GM03348 (cell line): ENCODE results near the gene UPK3A.

Experiments used
- DNase-seq: peaks from one replicate; pipeline ENCODE4 v3.0.0; 2012; ENCODE audit warnings: low spot score

UPK3A gene

GRCh38 chr22:45284705-45285262, at the start of gene UPK3A:
Gene UPK3A, plus strand, starts transcription at chr22:45284949. Its CDS starts 65 bp downstream, at chr22:45285014.
- peak; percentile 61 for DNase-seq

GRCh38 chr22:45235101-45235777, 49.5 kb upstream of the UPK3A start:
- no peak for DNase-seq

- DNase-seq: no peak
Measured at GRCh38 chr22:45235851-45236342, 48.9 kb upstream of the UPK3A start.

DNA sequence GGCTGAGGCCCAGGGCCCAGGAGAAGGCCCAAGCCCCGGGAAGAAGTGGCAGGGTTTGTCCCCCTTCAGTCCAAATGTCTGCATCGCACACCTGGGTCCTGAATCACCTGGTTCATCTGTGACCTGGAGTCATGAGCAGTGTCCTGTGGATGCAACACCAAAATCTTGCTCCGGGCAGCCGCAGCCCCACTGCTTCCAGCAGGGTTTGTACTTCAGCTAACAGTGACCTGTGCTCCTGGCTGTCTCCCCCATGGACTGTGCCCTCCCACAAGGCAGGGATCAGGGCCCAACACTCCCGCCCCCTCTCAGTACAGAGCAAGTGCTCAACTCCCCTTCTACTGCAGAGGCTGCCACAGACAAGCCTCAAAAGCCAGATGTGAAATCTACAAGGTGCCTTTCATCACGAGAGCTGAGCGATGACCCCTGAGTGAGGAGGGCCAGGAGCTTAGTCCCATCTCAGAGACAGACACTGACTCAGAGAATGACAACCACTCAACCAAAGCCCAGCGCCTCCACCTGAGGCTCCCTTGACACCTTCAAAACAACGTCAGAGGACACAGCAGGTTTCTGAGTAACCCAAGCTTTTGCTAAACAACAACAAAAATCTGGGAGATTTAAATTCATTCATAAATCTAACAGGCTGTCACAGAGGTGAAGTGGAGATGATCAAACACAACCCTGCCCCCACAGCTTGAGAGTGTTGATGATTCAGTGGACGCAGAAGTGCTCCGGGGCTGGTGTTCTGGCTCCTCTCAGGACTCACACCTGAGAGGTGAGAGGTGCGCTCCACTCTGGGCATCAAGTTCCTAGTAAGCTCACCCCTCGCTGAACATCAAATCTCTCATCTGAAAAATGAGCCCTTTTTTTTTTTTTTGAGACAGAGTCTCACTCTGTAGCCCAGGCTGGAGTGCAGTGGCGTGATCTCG, 47.4 kb upstream of the UPK3A start:
- no peak for DNase-seq

- DNase-seq: no peak
Measured at GRCh38 chr22:45238076-45238956, 46.4 kb upstream of the UPK3A start.

DNA sequence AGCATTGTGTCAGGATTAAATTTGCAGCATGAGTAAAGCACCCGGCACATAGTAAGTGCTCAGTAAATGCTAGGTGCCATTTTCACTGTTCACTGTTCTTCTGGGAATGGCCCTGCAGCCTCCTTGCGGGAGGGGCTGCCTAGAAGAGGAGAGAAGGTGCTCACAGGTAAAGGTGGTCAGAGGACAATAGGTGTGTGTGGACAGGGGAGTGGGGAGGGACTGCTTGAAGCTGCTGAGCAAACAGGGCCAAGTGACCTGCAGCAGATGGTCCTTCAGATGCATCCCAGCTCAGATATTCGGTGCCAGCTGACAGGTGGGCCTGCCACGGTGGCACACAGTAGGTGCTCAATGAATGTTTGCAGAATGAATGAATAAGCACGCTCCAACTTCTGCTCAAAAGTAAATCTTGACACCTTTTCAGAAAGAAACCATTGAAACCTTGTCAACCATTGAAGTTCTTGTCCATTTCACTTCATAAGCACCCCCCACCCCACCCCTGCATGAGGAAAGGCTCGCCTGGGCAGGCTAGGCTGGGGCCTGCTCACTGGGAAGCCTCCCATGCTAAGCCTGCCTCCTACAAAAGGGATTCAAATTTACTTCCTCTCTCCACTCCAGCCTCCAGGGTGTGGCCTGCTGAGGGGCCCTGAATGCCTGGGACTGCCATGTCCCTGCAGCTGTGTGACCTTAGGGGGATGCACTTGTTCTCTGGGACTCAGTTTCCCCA, 45.6 kb upstream of the UPK3A start:
- DNase-seq: peak; percentile 26

DNA sequence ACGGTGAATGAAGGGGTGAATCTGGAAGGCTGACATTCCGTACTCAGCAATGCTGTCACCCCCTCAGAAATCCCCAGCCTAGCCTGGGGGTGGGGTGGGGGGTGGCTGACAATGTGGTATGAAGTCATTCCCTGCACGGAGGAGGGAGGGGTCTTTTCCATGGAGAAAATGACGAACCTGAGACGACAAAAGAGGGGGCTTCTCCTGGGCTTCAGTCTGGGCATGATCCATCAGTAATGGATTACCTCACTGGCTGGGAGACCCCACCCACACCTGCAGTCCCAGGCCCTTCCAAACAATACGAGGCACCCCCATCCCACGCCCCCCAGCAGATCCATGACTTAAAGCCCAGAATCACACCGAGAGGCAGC, 45.1 kb upstream of the UPK3A start:
- DNase-seq: no peak

- peak; percentile 67 for DNase-seq
Measured at GRCh38 chr22:45240104-45240809, 44.5 kb upstream of the UPK3A start.

- DNase-seq: peak; percentile 99
Measured at GRCh38 chr22:45240810-45241631, 43.7 kb upstream of the UPK3A start, which contains the start of gene KIAA0930. Gene KIAA0930, minus strand, starts transcription at chr22:45240894. Its CDS starts 191 bp downstream, at chr22:45240703.

- DNase-seq: no peak
Measured at GRCh38 chr22:45242778-45243191, 42.0 kb upstream of the UPK3A start.

GRCh38 chr22:45244916-45245315, 39.8 kb upstream of the UPK3A start:
- DNase-seq: no peak

GRCh38 chr22:45246060-45246985, 38.4 kb upstream of the UPK3A start:
- DNase-seq: peak; percentile 90

DNA sequence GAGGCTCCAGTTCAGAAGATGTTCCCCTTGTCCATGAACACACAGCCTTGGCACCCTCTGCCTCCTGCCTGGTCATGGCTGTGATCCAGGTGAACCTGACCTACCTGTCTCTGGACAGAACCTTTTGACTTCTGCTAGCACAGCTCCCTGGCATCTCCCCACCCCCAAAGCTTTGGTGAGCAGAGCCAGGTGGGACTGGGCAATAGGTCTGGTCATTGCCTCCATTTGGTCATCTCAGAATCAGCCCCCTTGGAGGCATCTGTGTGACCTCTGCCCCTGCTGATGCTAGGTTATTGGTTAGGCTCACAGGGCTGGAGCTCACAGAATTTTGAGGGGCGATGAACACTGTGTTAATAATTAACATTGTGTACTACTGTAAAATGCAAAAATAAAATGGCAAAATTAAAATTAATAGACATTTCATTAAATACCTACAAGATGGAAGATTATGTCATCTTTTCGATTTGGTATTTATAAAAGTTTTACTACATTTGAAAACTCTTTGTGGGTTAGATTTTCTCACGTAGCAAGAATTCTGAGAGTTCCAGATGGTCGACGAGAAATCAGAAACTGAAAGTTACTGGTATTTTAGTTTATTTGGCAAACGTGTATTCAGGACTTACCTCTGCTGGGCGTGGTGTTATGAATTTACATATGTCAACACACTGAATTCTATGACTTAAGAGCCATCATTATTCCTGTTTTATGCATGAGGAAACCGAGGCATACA, 35.8 kb upstream of the UPK3A start:
- no peak for DNase-seq

DNA sequence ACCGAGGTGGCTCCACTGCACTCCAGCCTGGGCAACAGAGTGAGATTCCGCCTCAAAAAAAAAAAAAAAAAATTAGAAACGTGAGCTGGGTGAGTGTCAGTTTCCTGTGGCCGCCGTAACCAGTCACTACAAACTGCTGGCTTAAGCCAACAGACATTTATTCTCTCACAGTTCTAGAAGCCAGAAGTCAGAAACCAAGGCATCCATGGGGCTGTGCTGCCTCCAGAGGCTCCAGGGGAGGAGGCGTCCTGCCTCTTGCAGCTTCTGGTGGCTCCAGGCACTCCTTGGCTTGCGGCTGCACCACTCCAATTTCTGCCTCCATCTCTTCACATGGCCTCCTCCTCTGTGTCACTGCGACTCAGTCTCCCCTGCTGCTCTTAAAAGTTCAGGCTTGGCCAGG, 32.9 kb upstream of the UPK3A start:
- DNase-seq: no peak

DNA sequence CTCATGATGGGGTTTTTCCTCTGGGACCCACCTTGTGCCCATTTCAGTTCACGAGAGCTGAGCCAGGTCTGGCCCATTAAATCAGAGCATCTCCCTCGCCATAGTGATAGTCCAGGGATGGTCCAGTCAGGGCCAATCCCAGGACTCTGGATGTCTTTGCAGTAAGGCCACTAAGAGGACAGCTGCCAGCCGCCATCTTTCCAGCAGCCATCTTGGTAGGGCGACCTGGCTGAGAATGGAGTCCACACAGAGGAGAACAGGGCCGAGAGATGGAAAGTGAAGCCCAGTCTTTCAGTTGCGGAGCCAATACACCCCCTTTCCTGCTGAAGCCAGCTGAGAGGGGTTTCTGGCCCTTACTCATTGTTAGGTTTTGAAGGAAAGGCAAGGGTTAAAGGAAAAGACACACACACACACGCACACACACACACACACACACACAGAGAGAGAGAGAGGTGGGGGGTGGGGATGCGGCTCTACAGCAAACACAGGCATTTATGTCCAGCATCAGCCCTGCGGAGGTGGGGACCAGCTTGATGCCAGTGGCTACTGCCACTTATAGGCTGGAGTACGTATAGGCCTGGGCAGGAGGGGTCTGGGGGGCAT, 31.6 kb upstream of the UPK3A start:
- no peak for DNase-seq

DNA sequence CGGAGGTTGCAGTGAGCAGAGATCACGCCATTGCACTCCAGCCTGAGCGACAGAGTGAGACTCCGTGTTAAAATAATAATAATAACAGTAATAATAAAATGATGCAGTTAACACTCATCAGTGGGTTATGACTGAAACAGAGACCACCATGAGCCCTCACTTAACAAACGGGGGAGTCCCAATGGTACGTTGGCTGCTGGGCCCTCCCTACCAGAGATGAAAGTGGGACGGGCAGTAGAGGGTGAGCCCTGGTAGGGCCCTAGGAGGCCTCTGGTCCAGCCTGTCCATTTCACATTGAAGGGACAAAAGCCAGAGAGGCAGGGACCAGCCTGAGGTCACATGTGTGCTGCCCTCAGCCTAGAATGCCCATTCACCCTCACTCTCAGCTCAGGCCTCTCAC, 30.4 kb upstream of the UPK3A start:
- no peak for DNase-seq

DNA sequence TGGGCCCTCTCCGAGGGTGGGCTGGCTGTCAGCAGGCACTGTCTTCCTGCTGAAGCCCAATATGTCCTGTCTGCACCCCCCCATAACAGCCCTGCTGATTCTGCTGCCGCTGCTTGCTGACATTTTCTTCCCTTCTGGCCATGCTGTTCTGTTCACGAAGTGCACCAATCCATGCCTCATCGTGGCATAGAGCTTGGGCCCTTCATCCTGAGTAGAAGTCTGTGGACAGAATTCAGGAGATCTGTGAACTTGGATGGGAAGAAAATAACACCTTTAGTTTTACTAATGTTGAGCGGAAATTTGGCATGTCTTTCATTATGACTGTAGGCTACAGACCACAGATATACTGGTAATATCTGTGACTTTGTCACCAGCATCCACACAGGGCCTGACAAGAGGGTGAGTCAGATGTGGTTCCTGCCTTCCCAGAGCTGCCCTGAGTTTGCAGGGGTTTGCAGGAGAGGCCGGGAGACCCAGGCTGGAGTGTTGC, 29.9 kb upstream of the UPK3A start:
- DNase-seq: no peak
